H1 (cell line): ENCODE data around the gene PBX1.

Source experiments
- FOSL1 ChIP-seq: IDR thresholded peaks from 2 replicates; pipeline ENCODE4 v1.6.1; 2011; ENCODE audit warnings: mild to moderate bottlenecking, low read depth, low read length, moderate library complexity; ENCODE audit not compliant: insufficient read depth
- POLR2A ChIP-seq, 2 experiments: IDR thresholded peaks; 1 replicate in 1 of 2; 2 replicates in 1 of 2; pipeline ENCODE4 v1.6.1; 2011; ENCODE audit warnings: low read depth in 2 of 2, low read length in 2 of 2, mild to moderate bottlenecking in 2 of 2; ENCODE audit errors: control extremely low read depth in 1 of 2
- TF ChIP-seq, protein P1 (sequence below), 3 experiments: IDR thresholded peaks; 1 replicate in 2 of 3; 2 replicates in 1 of 3; pipeline versions ENCODE4 v1.5.1 to v1.6.1; 2011; ENCODE audit warnings: low read length in 3 of 3, mild to moderate bottlenecking in 3 of 3, inconsistent platforms in 2 of 3, low read depth in 1 of 3, moderate library complexity in 1 of 3; ENCODE audit not compliant: insufficient read depth in 1 of 3; ENCODE audit errors: control extremely low read depth in 1 of 3

DNA sequence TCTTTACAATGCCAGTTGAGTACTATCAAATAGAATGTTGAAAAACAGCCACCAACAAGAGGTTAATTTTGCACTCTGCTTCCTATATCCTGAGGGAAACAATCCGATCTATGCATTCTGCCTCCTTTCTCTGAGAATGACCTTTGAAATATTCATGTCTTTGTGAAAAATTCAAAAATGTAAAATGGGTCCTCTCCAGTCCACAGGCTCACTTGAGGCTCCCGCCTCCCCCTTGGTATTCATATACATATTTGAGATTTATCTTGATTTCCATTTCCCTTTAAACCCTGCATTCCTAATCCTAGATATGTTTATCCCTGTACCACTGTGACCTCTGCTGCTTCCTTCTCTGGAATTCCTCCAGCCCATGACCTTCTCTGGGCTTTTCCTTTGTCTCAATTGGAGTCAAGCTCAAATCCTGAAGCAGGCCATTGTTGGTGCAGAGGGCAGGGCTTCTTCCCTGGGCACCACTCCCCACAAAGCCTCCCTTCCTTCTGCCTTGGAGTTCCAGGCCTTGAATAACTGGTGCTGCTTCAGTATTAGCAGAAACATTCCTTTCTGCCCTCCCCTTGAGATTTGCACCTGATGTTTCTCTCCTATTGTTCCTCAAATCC is 296.8 kb downstream of the PBX1 start:
- no peak for TF ChIP-seq POLR2A (IDR thresholded peaks at IDR 0.05; ENCODE audit: control extremely low read depth in 1 of 2, low read depth in 2 of 2, low read length in 2 of 2)
- TF ChIP-seq, protein P1, sequence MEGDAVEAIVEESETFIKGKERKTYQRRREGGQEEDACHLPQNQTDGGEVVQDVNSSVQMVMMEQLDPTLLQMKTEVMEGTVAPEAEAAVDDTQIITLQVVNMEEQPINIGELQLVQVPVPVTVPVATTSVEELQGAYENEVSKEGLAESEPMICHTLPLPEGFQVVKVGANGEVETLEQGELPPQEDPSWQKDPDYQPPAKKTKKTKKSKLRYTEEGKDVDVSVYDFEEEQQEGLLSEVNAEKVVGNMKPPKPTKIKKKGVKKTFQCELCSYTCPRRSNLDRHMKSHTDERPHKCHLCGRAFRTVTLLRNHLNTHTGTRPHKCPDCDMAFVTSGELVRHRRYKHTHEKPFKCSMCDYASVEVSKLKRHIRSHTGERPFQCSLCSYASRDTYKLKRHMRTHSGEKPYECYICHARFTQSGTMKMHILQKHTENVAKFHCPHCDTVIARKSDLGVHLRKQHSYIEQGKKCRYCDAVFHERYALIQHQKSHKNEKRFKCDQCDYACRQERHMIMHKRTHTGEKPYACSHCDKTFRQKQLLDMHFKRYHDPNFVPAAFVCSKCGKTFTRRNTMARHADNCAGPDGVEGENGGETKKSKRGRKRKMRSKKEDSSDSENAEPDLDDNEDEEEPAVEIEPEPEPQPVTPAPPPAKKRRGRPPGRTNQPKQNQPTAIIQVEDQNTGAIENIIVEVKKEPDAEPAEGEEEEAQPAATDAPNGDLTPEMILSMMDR (IDR thresholded peaks at IDR 0.05; ENCODE audit: control extremely low read depth in 1 of 3, insufficient read depth in 1 of 3, low read depth in 1 of 3, low read length in 3 of 3) = no peak
- no peak for TF ChIP-seq FOSL1
